ENCODE results near the gene ATP11C.

GRCh38 chrX:139783959-139784358 lies 148.9 kb downstream of the ATP11C start:
- TF ChIP-seq, protein P1, sequence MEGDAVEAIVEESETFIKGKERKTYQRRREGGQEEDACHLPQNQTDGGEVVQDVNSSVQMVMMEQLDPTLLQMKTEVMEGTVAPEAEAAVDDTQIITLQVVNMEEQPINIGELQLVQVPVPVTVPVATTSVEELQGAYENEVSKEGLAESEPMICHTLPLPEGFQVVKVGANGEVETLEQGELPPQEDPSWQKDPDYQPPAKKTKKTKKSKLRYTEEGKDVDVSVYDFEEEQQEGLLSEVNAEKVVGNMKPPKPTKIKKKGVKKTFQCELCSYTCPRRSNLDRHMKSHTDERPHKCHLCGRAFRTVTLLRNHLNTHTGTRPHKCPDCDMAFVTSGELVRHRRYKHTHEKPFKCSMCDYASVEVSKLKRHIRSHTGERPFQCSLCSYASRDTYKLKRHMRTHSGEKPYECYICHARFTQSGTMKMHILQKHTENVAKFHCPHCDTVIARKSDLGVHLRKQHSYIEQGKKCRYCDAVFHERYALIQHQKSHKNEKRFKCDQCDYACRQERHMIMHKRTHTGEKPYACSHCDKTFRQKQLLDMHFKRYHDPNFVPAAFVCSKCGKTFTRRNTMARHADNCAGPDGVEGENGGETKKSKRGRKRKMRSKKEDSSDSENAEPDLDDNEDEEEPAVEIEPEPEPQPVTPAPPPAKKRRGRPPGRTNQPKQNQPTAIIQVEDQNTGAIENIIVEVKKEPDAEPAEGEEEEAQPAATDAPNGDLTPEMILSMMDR (IDR thresholded peaks at IDR 0.05; ENCODE audit: borderline replicate concordance, extremely low read depth, low read length, poor library complexity, severe bottlenecking), result no peak
- no peak for TF ChIP-seq EZH2 (IDR thresholded peaks at IDR 0.05; ENCODE audit: borderline replicate concordance, low read depth, low read length, severe bottlenecking)

Data from DND-41 (cell line).